NOMO-1 (cell line): ENCODE measurements around the gene APOC4.

Source experiments
- DNase-seq, 2 experiments: peaks; one replicate each; lab custom pipeline; 2025; ENCODE audit not compliant: unreplicated experiment in 2 of 2; lab: John Stamatoyannopoulos, UW

Gene APOC4

DNA sequence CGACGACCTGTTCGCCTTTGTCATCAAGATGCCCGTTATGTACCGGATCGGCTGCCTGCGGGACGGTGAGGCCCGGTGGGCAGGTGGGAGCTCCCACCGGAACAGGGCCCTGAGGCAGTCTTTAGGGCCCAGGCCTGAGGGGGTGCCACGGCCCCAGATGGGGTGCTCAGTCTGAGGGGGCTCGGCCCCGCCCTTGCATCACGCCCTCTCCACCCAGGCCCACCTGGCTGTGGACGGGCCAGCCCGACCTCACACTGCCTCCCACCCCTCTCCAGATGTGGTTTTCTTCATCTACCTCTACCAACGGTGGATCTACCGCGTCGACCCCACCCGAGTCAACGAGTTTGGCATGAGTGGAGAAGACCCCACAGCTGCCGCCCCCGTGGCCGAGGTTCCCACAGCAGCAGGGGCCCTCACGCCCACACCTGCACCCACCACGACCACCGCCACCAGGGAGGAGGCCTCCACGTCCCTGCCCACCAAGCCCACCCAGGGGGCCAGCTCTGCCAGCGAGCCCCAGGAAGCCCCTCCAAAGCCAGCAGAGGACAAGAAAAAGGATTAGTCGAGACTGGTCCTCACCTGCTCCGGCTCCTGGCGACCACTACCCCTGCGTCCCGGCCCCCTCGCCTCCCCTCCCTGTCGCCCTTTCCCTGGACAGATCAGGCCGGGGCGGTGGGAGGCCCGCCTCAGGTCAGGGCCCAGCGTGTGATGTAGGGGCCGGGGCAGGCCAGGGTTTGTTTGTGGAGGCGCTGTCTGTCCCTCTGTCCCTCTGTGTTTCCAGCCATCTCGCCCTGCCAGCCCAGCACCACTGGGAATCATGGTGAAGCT, 50.5 kb downstream of the APOC4 start:
- no peak for DNase-seq

DNA sequence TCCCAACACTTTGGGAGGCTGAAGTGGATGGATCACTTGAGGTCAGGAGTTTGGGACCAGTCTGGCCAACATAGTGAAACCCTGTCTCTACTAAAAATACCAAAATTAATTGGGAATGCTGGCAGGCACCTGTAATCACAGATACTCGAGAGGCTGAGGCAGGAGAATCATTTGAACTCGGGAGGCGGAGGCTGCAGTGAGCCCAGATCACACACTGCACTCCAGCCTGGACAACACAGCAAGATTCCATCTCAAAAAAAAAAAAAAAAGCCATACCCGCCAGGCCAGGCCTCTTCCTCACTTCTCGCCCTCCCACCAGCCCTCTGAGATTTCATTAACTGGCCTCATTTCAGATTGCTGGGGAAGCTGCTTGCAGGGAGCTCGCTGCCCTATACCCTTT, 51.5 kb downstream of the APOC4 start:
- no peak for DNase-seq

DNA sequence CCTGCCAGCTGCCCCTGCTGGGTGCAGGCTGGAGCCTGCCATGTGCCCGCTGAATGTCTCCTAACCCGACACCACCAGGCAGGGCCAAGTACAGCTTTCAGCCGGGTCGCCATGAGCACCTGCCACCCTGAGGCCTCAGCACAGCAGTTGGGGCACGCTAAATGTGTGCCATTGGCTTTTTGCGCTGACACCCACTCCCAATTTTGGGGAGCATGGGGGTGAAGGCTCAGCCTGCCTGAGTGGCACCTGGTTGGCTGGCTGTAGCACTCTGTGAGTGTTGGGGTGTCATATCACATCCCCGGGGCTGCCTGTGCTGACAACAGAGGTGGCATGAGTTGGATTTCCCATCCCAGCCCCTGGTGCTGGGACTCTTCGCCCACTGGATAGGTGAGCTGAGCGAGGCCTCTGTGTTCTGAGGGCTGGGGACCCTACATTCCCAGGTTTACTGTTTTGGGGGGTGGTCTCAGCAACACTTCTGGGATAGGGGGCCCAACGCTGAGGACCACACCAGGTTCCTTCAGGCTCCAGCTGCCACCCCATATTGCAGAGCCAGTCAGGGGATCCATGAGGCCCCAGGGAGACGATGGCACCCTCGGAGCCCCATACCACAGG, 52.0 kb downstream of the APOC4 start:
- DNase-seq = no peak
